Measurements from ENCODE around the gene VAC14. TPM values are rescaled to one million over a fixed set of nuclear protein-coding genes. Genes with fewer than 3 reads are reported as not detected.

VAC14 gene
- total RNA-seq, 1 experiment from 2014 or later: 49.9 TPM

DNA sequence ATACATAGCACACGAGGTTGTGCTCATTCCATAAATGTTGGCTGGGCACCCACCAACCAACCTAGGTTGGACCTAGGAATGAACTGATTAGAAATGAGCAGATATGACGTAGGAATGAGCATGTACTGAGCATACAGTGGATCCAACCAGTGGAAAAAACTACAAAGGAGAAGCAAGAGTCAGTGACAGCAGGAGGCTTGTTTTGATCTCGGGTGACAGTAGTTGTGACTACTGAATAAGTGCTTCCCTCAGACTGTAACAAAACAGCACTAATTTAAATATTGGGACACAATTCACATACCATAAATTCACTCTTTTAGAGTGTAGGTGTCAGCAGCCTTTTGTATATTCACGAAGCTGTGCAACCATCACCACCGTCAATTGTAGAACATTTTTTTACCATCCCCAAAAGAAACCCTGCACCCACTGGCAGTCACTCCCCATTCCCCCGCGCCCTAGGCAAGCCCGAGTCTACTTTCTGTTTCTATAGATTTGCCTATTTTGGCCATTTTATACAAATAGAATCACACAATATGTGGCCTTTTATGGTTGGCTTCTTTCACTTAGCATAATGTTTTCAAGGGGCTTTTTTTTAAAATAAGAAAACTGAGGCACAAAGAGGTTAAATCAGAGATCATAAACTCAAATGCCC is 7.0 kb downstream of the VAC14 start:
- Histone ChIP-seq H3K9me3 (ENCODE audit: control insufficient read depth, low read depth, low read length) (no peaks in the 10 kb centered on the region), H3K14ac (ENCODE audit: insufficient read depth, low read length) (no peak overlapping the region), H2AK5ac (ENCODE audit: insufficient read length, low read length) (no peak overlapping the region), H3K4ac (ENCODE audit: low read depth, low read length) (no peak overlapping the region), H3K79me2 (ENCODE audit: insufficient read depth, low read length) (peaks cover 6% of the 10 kb centered on the region; the same call in 1 of the 2 replicates), H3K79me1 (ENCODE audit: insufficient read depth, low read depth, low read length, poor library complexity, severe bottlenecking) (peaks cover 10% of the 10 kb centered on the region), H2BK120ac (ENCODE audit: low read depth, low read length, poor library complexity, severe bottlenecking) (no peak overlapping the region), H4K8ac (replicated peaks; ENCODE audit: insufficient read length, low read depth, low read length) (no peak overlapping the region), H2BK20ac (ENCODE audit: low read depth, low read length, poor library complexity, severe bottlenecking) (no peak overlapping the region), H2BK15ac (ENCODE audit: low read depth, low read length) (no peak overlapping the region), H4K5ac (ENCODE audit: insufficient read length, low read depth, low read length) (no peak overlapping the region), H3K56ac (ENCODE audit: insufficient read length, low read depth, low read length) (no peak overlapping the region), H3K4me2 (ENCODE audit: insufficient read depth, insufficient read length, low read length) (no peak overlapping the region), H3T11ph (ENCODE audit: low read length) (no peak overlapping the region), H2BK12ac (ENCODE audit: insufficient read length, low read depth, low read length) (no peak overlapping the region), H2BK5ac (ENCODE audit: insufficient read length, low read length) (no peak overlapping the region), H3K18ac (ENCODE audit: insufficient read length, low read depth, low read length) (no peak overlapping the region), H4K20me1 (ENCODE audit: control insufficient read depth, insufficient read depth, insufficient read length) (no peaks in the 10 kb centered on the region), H3K27me3 (ENCODE audit: insufficient read depth, low read length) (no peaks in the 10 kb centered on the region), H3K9ac (ENCODE audit: extremely low read depth, insufficient read length, low read length) (no peak overlapping the region), H4K91ac (ENCODE audit: insufficient read length, low read depth, low read length) (no peak overlapping the region), H3K23me2 (ENCODE audit: insufficient read length, low read depth, low read length, poor library complexity, severe bottlenecking) (no peaks in the 10 kb centered on the region), H3K4me1 (ENCODE audit: insufficient read depth, low read length) (no peaks in the 10 kb centered on the region), H3K27ac (ENCODE audit: insufficient read length, low read depth, low read length) (no peak overlapping the region), H3K23ac (ENCODE audit: insufficient read length, low read depth, low read length) (no peak overlapping the region), H2AFZ (ENCODE audit: low read length) (no peak overlapping the region)
- H3K4me3 Mint-ChIP-seq: no peak overlapping the region
- DNase-seq: no peak
- H3K27me3 Mint-ChIP-seq (ENCODE audit: low read depth): no peaks in the 10 kb centered on the region
- WGBS (ENCODE audit: extremely low coverage, insufficient read length, low lambda C conversion rate): no CpG with 5 or more reads among the region's 8 CpGs
- no peak overlapping the region; a peak in 1 of 7 replicates for H3K27ac Mint-ChIP-seq
- TF ChIP-seq, protein P1, sequence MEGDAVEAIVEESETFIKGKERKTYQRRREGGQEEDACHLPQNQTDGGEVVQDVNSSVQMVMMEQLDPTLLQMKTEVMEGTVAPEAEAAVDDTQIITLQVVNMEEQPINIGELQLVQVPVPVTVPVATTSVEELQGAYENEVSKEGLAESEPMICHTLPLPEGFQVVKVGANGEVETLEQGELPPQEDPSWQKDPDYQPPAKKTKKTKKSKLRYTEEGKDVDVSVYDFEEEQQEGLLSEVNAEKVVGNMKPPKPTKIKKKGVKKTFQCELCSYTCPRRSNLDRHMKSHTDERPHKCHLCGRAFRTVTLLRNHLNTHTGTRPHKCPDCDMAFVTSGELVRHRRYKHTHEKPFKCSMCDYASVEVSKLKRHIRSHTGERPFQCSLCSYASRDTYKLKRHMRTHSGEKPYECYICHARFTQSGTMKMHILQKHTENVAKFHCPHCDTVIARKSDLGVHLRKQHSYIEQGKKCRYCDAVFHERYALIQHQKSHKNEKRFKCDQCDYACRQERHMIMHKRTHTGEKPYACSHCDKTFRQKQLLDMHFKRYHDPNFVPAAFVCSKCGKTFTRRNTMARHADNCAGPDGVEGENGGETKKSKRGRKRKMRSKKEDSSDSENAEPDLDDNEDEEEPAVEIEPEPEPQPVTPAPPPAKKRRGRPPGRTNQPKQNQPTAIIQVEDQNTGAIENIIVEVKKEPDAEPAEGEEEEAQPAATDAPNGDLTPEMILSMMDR (conservative IDR thresholded peaks at IDR 0.05): no peak
- H3K9me3 Mint-ChIP-seq: no peaks in the 10 kb centered on the region
- peaks cover 0 to 8% (median 4%) of the 10 kb centered on the region in 3 experiments; a peak in 4 of 7 replicates for H3K36me3 Mint-ChIP-seq (ENCODE audit: insufficient read depth in 1 of 3, low read depth in 3 of 3)
- H3K4me1 Mint-ChIP-seq: peaks cover 14% of the 10 kb centered on the region in 2 experiments
